ENCODE measurements around the gene COL4A2. TPM values are rescaled to one million over a fixed set of nuclear protein-coding genes. Genes with fewer than 3 reads are reported as not detected.

The COL4A2 gene
- total RNA-seq, 1 donor from 2014 or later: not detected

GRCh38 chr13:110369400-110369799, 62.3 kb downstream of the COL4A2 start:
- DNase-seq (no peak), ATAC-seq (ENCODE audit: low read depth) (no peak)
- POLR2A ChIA-PET: no interaction called here
- no peak overlapping the region for H3K4me3 Mint-ChIP-seq
- no peaks in the 10 kb centered on the region for H3K36me3 Mint-ChIP-seq (ENCODE audit: low read depth)
- CTCF ChIA-PET: no interaction called here
- intact Hi-C loops (cut with micrococcal nuclease): no loop called here
- H3K27ac Mint-ChIP-seq: no peak overlapping the region
- H3K27me3 Mint-ChIP-seq: peaks cover 10% of the 10 kb centered on the region
- no peaks in the 10 kb centered on the region for H3K4me1 Mint-ChIP-seq
- TF ChIP-seq, protein P1, sequence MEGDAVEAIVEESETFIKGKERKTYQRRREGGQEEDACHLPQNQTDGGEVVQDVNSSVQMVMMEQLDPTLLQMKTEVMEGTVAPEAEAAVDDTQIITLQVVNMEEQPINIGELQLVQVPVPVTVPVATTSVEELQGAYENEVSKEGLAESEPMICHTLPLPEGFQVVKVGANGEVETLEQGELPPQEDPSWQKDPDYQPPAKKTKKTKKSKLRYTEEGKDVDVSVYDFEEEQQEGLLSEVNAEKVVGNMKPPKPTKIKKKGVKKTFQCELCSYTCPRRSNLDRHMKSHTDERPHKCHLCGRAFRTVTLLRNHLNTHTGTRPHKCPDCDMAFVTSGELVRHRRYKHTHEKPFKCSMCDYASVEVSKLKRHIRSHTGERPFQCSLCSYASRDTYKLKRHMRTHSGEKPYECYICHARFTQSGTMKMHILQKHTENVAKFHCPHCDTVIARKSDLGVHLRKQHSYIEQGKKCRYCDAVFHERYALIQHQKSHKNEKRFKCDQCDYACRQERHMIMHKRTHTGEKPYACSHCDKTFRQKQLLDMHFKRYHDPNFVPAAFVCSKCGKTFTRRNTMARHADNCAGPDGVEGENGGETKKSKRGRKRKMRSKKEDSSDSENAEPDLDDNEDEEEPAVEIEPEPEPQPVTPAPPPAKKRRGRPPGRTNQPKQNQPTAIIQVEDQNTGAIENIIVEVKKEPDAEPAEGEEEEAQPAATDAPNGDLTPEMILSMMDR (IDR thresholded peaks at IDR 0.05): no peak
- H3K9me3 Mint-ChIP-seq: no peaks in the 10 kb centered on the region

DNA sequence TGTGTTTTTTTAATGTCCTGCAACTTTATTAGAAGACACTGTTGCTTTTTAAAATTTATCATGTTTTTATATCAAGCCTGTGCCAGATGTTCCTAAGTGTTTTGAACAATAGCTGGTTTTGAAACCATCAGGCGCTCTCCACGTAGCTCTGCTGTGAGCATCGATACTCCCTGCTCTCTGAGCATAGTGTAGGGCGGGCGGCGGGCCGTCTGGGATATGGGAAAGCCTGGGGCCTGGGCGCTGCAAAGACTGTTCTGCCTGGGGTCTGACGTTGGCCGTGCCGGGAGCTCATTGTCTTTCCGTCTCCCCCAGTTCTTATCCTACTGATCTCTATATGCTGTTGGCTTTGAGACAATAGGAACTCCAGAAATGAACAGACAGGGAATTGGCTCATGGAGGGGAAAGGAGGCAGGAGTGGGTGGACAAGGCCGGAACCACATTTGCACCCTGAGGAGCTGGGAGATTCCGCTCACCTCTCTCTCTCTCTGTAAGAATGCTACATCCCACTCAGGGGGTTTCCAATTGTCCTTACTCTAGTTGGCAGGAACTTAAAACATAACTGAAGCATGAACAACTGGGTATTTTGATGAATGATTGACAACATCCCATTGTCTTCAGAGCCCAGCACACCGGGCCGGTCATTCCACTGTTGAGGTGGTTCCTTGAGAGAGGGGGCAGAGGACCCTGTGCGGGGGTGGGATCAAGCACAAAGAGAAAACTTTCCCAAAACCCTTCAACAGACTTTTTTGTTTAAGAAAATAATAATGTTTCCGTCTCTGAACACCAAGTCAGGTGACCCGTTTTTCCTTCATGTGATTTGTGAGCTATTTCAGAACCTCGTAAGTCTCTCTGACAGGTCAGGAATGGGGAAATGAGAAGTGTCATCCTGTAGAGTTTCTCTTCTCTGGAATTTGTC, 64.7 kb downstream of the COL4A2 start:
- TF ChIP-seq, protein P1 (IDR thresholded peaks at IDR 0.05): no peak
- no peaks in the 10 kb centered on the region for H3K4me1 Mint-ChIP-seq
- POLR2A ChIA-PET: no interaction called here
- peaks cover 13% of the 10 kb centered on the region for H3K27me3 Mint-ChIP-seq
- DNase-seq: no peak
- no peak overlapping the region for H3K4me3 Mint-ChIP-seq
- intact Hi-C loops (cut with micrococcal nuclease): no loop called here
- no peaks in the 10 kb centered on the region for H3K9me3 Mint-ChIP-seq
- H3K36me3 Mint-ChIP-seq (ENCODE audit: low read depth): no peaks in the 10 kb centered on the region
- CTCF ChIA-PET: no interaction called here
- ATAC-seq (ENCODE audit: low read depth): no peak
- H3K27ac Mint-ChIP-seq: no peak overlapping the region

DNA sequence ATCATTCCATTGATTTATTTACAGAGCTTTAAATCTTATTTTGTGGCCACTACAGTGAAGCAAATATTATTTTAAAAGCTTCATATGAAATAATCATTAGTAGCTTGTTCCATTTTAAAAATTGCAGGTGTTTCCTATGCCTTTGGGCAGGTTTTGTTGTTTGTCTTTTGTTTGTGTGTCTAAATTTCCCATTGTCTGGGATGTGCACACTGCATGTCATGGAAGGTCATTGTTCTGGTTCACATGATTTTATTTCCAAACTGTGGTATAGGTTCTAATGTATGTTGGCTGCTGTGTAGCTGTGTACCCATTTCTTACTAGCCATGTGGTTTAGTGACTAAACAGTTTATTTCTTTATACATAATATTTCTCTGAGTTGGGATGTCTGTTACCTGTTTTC, 65.6 kb downstream of the COL4A2 start:
- Mint-ChIP-seq H3K4me1 (no peaks in the 10 kb centered on the region), H3K4me3 (no peak overlapping the region), H3K9me3 (no peaks in the 10 kb centered on the region), H3K36me3 (ENCODE audit: low read depth) (no peaks in the 10 kb centered on the region), H3K27ac (no peak overlapping the region), H3K27me3 (peaks cover 13% of the 10 kb centered on the region)
- ChIA-PET POLR2A (no interaction called here), CTCF (no interaction called here)
- ATAC-seq (ENCODE audit: low read depth): no peak
- intact Hi-C loops (cut with micrococcal nuclease): no loop called here
- DNase-seq: no peak
- TF ChIP-seq, protein P1 (IDR thresholded peaks at IDR 0.05): no peak

DNA sequence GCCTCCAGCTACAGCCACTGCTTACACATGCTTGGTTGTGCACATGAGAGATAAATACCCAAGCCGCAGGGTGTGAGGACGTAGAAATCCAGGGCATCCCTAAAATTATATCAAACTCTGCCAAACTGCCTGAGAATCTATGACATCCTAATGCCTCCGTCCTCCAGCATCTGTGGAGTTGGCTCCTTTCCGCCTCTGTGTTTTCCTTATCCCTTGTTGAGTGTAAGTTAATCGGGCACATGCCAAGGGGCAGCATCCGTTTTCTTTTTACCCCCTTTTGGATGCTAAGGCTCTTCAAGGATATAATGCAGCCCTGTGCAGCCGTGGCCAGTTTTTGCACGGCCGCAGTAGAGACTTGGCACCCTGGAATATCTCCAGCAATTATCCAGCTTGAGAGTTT, 66.5 kb downstream of the COL4A2 start:
- no peak overlapping the region for H3K4me3 Mint-ChIP-seq
- no peaks in the 10 kb centered on the region for H3K36me3 Mint-ChIP-seq (ENCODE audit: low read depth)
- ATAC-seq (ENCODE audit: low read depth): no peak
- ChIA-PET POLR2A (no interaction called here), CTCF (no interaction called here)
- no peak for DNase-seq
- TF ChIP-seq, protein P1 (IDR thresholded peaks at IDR 0.05): no peak
- H3K27ac Mint-ChIP-seq: no peak overlapping the region
- H3K27me3 Mint-ChIP-seq: peaks cover 13% of the 10 kb centered on the region
- H3K4me1 Mint-ChIP-seq: no peaks in the 10 kb centered on the region
- H3K9me3 Mint-ChIP-seq: no peaks in the 10 kb centered on the region
- intact Hi-C loops (cut with micrococcal nuclease): no loop called here

GRCh38 chr13:110374431-110375370, 67.6 kb downstream of the COL4A2 start:
- DNase-seq (no peak), ATAC-seq (ENCODE audit: low read depth) (no peak)
- peaks cover 17% of the 10 kb centered on the region for H3K27me3 Mint-ChIP-seq
- no peak overlapping the region for H3K27ac Mint-ChIP-seq
- POLR2A ChIA-PET: no interaction called here
- TF ChIP-seq, protein P1 (IDR thresholded peaks at IDR 0.05): no peak
- intact Hi-C loops (cut with micrococcal nuclease): no loop called here
- no peaks in the 10 kb centered on the region for H3K36me3 Mint-ChIP-seq (ENCODE audit: low read depth)
- CTCF ChIA-PET: no interaction called here
- H3K4me1 Mint-ChIP-seq: no peaks in the 10 kb centered on the region
- H3K4me3 Mint-ChIP-seq: no peak overlapping the region
- H3K9me3 Mint-ChIP-seq: no peaks in the 10 kb centered on the region
